GM21360 (cell line): ENCODE measurements around the gene ANXA5.
"Not testable (repeated sequence)": the region's sequence is repeated elsewhere in the genome, so short reads cannot be mapped to it uniquely, and the experiment has no call there.

Experiments used
- ATAC-seq: cut with Tn5 transposase; IDR thresholded peaks from one replicate; pipeline ENCODE4 v1.9.1; 2021; ENCODE audit warnings: mild to moderate bottlenecking, moderate library complexity; ENCODE audit not compliant: unreplicated experiment

The ANXA5 gene

DNA sequence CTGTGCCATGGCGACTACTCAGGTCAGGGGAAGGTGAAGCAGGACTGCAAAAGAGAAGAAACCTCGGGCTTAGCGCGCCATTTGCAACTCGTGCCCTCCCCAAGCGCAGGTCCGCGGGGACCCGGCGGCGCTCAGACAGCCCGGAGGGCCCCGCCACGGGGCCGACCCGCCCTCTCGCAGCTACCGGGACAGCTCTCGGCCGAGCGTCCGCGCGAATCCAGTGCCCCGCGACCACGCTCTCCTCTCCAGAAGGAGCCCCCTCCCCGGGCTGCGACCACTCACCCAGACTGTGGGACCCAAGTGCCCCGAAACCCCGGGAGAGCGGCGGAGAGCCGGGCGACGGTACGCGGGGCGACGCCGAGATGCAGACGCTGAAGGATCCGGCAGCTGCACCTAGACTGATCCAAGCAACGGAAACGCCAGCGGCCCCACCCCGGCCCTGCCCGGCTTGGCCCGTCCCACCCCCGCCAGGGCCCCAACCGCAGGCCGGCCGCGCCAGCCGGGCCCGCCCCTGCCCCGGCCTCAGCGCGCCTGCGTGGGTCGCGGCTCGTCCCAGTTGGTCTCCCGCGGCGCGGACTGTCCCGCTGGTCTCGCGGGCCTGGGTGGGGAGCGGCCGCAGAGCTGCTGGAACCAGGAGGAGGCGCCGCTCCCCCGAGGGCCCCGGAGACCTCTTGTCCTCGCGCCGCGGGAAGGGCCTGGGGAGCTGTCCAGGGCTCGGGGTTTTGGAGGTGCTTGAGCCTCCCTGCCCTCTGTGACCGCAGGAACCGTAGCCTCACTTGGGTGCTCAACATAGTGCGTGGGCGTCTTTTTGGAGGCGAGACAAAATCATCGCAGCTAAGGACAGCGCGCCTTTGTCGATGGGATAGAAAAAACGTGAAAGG lies at the start of gene ANXA5:
ANXA5 (minus strand) TSS at position 400 of the 881 bp plus-strand sequence; CDS start at position 9, 391 bp downstream.
- peak; percentile 88 for ATAC-seq

DNA sequence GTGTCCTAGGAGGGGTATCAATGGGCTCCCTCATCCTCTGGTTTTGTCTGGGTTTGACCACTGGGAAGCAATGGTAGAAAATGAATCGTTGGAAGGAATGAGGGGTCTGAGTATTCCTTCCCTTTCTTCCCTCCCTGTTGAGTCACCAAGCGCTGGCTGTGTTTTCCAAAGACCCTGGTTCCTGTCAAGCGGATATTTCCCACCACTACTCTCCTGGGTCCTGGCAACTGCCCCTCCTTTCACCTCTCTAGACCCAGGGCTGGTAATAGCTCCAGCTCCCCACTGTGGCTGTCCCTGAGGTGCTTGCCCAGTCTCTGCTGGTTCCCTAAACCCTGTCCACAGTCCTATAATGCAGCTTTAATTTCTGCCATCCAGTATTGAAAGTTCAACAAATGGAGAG lies 46.0 kb upstream of the ANXA5 start:
- ATAC-seq: no peak

DNA sequence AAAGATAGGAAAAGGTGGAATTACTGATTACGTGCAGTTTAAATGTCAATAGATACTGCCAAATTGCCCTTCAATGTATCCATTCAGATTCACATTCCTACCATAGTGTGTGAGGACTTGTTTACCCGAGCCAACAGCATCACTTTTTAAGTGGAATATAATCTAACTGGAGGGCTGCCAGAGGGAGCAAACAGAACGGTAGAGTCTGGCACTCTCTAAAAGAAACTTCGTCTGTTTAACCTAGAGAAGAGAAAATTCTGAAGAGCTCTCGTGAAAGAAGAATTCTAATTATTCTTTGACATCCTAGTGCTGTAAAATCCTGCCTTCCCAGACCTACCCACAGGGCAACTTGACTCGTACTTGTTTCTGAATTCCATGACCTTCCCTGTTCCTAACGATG lies 45.0 kb upstream of the ANXA5 start:
- no peak for ATAC-seq

DNA sequence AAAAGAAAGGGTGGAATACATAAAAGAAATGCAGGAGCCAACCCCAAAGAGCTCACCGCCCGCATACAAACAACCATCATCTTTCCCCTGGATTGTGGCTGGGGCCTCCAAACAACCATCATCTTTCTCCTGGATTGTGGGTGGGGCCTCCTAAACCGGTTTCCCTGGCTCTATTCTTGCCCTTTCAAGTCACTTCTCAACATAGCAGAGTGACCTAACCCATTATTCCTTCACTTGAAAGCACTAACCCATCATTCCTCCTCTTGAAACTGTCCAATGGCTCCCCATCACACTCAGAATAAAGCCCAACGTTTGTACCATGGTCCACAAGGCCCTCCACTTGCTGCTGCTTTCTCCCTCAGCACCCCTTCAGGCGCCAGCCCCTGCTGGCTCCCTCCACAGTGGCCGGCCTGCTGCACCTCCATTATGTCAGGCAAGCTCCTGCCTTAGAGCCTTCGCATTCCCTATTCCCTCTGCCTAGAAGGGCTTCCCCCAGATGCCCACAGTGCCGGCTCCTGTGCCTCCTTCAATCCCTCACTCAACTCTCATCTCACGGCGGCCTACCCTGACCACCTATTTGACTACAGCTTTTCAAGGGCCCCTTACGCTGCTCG lies 44.1 kb upstream of the ANXA5 start:
- ATAC-seq: no peak

DNA sequence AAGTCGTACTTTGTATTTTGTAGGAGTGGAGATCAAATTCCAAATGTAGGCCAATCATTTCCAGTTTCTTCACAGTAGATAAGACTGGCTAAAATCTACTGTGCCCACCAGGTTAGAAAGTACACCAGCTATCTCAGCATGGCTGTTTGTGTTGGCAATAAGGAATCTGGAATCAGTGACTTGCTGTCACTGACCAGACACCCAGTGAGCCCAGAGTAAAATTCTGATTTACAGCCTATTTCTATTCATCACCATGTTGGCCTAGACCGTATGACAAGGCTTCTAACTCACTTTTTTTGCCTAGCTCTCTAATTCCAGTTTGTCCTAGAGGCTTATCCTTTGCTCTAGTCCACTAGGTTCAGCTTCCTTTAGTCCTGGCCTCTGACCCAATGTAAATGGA lies 42.8 kb upstream of the ANXA5 start:
- no peak for ATAC-seq

DNA sequence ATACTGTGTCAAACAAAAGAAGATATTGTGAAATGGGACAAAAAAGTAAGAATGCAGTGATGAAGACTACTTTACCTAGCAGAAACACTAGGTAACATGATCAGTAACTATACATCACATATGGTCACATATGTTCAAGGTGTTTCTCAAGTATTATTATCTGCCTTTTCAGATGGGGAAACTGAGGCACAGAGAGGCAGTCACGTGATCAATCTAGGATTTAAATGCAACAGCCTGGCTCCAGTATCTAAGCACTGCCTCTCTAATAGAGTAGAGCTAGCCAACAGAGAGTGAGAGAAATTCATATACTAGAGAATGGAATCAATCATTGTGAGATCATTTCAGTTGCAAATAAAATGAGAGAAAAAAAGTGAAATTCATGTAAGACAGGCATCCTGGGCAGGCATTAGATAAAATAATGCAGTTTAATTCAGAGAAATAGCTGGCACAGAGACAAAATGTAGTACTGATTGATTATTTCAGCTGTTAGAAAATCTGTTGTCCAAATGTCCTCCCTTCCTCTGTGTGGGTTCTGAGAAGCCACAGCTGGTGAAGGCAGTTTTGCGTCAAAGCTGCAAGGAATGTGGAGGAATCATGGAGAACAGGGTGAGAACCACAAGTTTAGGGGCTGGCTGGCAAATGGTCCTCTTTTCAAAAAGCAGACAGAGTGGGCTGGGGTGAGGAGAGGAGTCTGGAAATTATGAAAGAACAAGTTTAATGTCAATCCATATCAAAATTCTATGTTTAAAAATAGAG lies 42.2 kb upstream of the ANXA5 start:
- no peak for ATAC-seq

DNA sequence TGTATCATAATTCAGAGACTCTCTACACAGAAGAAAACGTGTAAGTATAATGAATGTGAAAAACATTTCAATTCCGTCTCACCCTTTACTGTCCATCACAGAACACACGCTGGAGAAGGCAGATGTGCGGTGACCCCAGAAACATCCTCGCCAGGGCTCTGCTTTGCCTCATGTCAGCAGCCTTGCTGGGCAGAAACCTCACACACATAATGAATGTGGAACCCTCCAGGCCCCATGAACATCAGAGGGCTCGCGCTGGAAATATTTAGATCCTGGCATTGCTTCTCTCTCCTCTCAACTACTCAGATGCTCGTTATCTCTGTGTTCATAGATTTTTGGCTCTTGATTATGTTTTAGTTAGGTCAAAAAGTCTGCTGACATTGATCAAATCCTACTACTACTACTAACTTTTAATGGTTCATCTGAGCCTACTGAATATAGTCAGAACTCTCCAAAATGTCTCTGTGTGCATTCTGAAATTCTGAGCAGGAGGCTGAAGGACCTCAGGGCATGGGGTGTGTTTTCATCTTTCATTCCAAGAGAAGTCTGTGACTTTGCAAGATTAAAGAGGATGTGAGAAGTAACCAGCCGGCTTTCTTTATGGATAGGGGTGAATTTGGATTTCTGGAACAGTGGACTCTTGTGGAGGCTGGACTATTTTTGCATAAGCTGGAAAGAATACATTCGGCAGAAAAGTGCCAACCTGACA lies 41.2 kb upstream of the ANXA5 start:
- no peak for ATAC-seq

DNA sequence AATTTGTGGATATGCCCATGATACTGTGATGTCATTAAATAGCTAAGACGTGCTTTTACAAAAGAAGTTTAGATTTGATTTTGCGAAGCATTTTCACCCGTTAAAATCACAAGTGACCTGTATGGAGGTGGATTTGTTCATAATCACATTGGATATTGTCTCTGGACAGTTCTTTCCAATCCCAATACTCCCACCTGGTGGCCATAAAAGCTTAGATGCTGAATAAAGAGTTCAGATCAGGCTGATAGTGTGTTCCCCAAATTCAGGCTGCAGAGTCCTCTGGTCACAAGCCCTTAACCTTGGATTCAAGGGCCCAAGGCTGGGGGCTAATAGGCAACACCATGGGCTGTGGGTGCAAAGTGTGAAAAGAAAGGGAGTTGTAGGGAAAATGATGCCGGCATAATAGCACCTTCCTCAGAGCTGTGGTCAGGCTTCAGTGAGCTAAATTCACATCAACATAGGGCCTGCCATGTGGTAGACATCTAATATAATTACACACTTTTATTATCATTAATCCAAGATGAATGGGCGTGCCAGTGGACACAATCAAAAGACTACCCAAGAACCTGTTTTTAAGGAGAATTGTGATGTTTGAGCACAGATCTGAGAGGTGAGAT lies 40.1 kb upstream of the ANXA5 start:
- peak; percentile 62 for ATAC-seq

DNA sequence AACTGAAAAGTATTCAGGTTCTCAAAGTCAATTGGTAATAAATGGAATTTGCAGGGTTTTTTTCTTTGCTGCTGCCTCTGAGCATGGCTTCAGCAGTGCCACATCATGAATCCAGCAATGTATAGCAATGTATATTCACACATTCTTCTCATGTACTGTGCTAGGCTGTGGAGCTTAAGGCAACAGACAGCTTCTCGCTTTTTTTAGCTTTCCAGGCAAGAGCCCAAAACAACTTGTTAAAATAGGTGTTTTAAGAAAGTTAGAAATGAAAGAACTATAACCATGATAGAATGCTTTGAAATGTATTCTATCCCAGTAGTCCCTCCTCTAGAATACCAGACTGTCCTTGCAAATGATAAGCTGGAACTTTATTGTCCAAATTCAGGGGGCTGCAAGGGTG lies 37.8 kb upstream of the ANXA5 start:
- ATAC-seq: no peak

DNA sequence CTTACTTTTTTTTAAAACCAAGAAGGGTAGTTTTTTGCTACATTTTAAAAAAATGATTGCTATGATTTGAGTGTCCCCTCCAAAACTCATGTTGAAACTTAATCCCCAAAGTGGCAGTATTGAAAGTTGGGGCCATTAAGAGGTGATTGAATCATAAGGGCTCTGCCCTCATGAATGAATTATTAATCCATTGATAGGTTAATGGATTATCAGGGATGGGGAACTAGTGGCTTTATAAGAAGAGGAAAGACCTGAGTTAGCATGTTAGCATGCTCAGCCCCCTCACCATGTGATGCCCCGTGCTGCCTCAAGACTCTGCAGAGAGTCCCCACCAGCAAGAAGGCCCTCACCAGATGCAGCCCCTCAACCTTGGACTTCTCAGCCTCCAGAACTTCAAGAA lies 37.2 kb upstream of the ANXA5 start:
- no peak for ATAC-seq

DNA sequence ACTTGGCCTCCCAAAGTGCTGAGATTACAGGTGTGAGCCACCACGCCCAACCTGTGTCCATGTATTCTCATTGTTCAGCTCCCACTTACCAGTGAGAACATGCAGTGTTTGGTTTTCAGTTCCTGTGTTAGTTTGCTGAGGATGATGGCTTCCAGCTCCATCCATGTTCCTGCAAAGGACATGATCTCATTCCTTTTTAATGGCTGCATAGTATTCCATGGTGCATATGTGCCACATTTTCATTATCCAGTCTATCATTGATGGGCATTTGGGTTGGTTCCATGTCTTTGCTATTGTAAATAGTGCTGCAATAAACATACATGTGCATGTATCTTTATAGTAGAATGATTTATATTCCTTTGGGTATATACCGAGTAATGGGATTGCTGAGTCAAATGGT lies 33.0 kb upstream of the ANXA5 start:
- not testable (repeated sequence) for ATAC-seq

DNA sequence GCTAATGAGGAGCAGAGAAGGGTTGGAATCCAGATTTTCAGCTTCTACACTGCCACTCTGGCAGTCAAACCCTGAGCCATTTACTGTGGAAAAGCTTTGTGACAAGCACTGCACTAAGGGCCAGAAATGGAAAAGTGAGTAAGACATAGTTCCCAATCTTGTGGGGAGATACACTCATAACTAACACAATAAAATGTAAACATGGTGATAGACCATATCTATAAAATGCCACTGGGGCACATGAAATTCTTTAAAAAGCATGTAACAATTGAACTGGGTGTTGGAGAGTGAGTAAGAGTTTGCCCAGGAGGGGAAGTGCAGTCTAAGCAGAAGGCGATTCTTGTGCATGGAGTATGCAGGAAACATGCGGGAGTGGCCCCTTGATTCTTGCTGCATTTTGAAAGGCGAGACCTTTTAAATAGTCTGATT lies 32.0 kb upstream of the ANXA5 start:
- ATAC-seq: no peak

DNA sequence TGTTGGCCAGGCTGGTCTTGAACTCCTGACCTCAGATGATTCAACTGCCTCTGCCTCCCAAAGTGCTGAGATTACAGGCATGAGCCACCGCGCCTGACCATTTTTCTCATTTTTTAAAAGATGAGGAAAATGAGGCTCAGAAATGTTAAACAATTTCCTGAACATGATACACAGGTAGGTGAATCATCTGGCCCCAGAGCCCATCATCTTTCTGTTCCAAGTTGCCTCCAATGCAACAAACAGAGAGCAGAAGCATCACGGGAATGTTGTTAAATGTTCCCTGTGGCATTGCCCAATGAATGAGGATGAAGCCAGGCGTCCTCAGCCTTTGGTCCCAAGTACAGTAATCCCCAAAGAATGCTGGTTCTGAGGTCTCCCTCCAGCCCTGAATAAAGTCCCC lies 31.3 kb upstream of the ANXA5 start:
- no peak for ATAC-seq

DNA sequence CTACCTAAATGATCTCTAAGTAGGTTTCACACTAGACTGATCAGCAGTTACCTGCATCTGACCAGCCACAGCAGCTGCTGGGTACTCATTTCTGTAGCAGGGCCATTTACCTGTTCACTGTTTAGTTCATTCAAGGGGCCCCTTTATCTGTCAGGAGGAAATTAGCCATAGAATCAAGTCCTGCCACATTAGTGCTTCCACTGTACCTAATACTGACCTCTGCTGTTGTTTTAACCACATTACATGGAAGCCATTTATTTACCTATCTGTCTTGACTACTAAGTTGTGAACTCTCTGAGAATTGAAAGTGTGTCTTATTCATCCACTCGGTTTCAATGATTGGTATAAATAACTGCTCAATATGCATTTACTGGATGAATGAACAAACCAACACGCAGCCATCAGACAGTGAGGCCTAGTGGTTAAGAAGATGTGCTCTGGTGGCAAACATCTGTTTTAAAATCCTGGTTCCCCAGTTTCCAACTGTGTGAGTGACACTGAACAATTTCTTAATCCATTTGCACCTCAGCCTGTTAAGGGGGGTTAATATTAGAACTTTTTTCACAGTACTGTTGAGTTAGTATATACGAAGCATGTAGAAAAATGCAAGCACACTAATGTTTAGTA lies 30.0 kb upstream of the ANXA5 start:
- ATAC-seq: peak; percentile 97

DNA sequence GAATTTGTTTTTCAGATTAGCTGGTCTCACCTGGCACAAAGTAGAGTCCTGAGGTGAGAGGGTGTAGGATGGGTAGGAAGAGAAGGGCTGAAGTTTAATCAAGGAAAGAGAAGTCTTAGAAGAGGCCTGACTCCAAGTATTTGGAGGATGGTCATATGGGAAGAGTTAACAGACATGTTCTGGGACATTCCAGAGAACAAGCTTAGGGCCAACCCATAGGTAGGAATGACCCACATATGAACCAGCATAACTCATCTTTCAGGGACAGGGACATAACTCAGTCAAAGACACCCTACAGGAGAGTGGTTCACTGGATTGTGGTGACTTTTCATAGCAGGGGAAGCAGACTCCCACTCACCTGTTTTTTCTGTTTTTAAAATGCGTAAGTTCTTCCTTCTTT lies 27.9 kb upstream of the ANXA5 start:
- no peak for ATAC-seq

DNA sequence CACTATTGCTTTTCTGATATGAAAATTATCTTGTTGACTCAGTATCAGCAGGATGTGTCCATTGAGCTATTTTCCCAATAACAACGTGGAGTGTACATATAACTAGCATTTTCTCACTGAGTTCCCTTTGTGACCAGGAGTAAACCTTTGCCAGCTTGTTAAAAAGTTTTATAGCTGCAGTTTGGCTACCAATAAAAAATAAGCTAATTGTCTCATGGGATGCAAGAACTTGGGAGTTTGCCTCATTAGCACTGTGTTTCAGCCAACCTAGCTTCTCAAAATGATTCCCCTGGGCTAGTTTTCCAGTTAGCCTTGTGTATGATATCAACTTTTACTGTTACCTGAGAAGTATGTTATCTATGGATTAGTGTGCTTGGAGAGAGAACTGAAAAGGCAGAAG lies 24.9 kb upstream of the ANXA5 start:
- ATAC-seq: no peak

DNA sequence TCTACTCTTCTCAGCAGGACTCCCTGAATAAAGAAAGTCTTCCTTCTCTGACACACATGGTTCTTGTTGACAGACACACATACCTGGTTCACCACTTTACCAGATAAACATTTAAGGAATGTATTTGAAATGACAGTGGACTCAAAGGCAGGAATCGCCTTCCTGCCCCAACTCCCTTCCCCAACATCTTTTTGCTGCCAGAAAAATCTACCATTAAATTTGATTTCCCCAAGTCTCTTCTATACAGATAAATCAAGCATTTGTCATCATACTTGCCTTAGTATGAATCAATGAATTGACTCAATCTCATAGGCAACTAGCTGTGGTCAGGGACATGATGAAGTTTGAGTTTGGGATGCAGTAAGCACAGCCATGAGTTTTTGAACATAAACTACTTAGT lies 23.3 kb upstream of the ANXA5 start:
- ATAC-seq: no peak

DNA sequence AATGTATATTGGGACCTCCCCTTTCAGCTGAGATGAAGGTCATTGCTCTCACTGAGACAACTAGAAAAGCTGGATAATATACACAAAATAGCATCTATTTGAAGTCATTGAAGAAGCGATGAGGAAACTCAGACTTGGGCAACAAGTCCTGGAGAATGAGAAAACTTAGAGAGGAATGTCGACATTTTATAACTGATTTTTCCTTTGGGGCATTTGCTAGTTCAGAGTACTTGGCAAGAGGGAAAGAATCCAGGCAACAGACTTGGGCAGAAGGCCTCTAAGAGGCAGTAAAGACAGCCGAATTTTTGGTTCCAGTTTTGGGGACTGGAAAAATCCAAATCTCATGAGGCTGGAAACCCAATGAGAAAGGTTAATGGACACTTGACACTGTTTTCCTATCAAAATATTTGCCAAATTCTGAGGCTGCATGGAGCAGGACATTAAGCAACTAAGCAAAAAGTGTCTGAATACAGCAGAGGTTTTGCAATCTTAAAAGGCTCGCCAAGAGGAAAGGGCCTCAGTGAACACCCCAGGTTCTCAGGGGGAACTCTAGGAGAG lies 21.0 kb upstream of the ANXA5 start:
- no peak for ATAC-seq

DNA sequence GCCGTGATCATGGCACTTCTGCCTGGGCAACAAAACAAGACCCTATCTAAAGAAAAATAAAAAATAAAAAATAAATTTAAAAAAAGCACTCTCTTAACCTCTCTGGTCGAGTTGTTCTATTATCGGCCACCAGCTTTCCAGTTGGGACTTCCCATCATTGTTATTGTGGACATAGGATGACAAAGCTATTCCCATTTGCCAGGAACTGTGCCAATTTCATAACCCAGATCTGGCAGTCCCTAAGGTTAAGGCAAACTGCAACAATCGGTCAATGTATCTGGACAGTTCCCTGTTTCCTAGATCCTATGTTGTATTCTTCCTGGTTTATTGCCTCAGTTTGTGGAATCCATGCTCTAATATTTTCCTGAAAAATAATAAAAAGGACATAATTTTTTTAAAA lies 17.8 kb upstream of the ANXA5 start:
- ATAC-seq: no peak

DNA sequence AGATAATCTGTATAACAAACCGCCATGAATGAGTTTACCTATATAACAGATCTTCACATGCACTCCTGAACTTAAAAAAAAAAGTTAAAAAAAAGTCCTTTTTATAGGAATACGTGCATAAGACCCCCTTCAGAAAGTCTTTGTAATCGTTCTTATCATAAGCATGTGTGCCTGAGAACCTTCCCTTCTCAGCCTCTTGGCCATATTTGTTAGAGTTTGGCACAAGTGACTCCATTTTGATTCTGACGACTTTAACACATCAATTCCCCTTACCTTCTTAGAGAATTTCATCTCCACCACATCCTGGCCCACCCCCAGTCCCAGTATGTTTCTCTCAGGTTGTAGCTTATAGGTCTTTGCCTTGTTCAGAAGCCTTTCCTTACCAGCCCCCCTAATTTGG lies 16.0 kb upstream of the ANXA5 start:
- no peak for ATAC-seq
